ENCODE measurements around the gene GALNT10. TPM values are rescaled to one million over a fixed set of nuclear protein-coding genes. Genes with fewer than 3 reads are reported as not detected.

GALNT10 gene
- polyA plus RNA-seq, 4 donors, result 26.8 to 39.4 (median 29.1) TPM

GRCh38 chr5:154176181-154176580, 14.4 kb upstream of the GALNT10 start:
- no peak for DNase-seq (ENCODE audit: low read depth in 4 of 4, low spot score in 3 of 4)

GRCh38 chr5:154178661-154179060, 11.9 kb upstream of the GALNT10 start:
- no peak for DNase-seq (ENCODE audit: low read depth in 4 of 4, low spot score in 3 of 4)

DNA sequence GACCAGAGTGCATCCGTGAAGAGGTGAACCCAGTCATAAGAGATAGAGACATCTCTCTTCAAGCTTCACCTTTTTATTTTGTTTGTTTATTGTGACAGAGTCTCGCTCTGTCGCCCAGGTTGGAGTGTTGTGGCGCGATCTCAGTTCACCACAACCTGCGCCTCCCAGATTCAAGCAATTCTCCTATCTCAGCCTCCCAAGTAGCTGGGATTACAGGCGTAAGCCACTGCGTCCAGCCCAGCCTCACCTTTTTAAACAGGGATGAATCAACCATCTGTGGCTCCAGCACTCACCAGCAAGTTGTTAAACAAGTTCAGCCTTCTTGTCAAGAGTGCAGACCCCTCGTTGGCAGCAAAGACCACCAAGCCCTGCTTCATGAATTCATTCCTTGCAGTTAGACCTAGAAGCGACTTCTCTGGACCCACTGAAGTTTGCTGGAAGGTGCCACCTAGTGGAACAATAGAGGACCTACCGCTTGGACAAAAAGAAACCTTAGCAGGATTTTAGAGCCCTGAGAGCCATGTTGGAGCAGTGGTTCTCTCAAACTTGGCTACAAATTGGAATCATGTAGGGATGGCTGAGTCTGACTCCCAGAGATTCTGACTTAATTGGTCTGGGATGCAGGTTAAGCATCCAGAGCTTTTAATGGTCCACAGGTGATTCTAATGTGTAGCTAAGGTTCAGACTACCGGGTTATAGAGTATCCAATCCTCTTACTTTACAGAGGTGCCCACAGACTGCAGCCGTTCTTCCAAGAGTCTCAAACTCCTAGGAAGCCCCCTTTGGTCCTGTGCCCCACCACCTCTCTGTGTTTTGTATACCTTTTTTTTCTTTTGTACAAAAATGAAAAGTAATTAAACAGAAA, 10.5 kb upstream of the GALNT10 start:
- no peak for DNase-seq (ENCODE audit: low read depth in 4 of 4, low spot score in 3 of 4)

DNA sequence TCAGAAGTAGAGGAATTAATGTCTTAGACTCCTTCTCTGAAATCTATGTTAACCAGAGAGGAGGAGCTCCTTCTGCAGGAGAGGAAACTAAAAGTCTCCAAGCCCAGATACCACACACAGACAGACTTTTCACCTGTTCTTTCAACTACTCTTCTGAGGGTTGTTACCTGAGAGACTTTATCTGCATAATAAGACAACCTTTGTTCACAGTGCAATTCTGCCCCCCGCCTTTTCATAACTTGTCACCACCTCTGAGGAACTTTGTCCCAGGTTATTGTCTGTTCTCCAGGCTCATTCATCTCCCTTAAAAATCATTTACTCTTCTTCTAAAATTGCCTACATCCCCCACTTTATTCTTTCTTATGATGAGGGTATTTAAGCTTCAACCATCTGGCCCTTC, 9.4 kb upstream of the GALNT10 start:
- no peak for DNase-seq (ENCODE audit: low read depth in 4 of 4, low spot score in 3 of 4)

DNA sequence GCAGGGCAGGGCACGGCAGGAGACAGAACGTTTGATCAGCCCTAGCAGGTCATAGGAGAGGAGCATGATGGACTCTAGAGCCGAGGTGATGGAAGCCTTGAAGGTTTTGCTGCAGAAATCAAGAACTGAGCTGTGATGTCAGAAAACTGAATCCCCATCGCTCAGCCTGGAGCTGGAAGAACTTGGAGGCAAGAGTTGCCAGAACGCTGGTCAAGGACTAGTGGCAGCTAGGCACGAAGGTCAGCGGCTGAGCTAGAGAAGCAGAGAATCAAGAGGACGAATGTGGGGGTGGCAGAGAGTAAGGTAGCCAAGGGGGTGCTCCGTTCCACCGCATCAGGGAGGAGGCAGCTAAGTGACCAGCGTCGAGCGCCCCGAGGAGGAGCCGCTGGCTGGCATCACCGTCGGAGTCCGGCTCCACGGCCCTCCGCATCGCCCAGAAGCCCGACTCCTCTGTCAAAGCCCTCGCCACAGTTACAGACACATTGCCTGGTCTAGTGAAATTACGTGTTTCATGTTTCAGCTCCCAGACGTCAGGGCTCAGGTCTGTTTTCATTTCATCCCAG, 1.2 kb upstream of the GALNT10 start:
- DNase-seq (ENCODE audit: low read depth in 4 of 4, low spot score in 3 of 4), result no peak

DNA sequence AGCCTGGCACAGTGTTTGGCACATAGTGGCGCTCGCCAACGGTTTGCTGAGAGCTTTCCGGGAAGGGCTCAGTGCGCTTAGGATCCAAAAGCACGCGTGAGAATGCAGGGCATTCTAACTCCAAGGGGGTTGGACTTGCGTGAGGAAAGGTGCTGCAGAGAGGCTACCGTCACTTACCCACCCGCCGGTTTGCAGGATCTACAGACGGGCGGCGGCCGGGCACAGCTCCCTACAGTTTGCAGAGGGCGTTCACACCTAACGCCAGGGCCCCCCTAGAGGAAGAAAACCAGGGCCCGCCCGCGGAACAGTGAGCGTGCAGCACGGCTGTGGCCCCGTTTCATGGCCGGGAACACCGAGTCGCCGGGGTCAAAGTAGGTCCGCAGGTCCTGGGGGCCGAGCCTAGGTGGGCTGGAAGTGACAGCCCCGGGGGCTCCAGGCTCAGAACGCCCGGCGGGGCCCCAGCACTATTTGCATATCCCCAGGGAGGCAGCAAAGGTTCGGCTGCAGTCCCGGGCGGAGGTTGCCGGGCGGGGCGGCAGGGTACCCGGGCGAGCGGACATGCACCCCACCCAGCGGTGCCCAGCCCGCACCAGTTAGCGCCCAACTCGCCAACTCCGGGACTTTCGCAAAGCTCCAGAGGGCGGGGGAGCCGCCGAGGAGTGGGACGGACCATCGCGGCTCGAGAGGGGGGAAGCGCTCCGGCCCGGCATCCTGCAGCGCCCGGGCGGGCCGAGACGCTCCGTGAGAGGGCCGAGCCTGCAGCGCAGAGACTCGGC, 526 bp upstream of the GALNT10 start:
- DNase-seq (ENCODE audit: low read depth in 4 of 4, low spot score in 3 of 4), result peak in 1 of 4 donors; percentile 48

DNA sequence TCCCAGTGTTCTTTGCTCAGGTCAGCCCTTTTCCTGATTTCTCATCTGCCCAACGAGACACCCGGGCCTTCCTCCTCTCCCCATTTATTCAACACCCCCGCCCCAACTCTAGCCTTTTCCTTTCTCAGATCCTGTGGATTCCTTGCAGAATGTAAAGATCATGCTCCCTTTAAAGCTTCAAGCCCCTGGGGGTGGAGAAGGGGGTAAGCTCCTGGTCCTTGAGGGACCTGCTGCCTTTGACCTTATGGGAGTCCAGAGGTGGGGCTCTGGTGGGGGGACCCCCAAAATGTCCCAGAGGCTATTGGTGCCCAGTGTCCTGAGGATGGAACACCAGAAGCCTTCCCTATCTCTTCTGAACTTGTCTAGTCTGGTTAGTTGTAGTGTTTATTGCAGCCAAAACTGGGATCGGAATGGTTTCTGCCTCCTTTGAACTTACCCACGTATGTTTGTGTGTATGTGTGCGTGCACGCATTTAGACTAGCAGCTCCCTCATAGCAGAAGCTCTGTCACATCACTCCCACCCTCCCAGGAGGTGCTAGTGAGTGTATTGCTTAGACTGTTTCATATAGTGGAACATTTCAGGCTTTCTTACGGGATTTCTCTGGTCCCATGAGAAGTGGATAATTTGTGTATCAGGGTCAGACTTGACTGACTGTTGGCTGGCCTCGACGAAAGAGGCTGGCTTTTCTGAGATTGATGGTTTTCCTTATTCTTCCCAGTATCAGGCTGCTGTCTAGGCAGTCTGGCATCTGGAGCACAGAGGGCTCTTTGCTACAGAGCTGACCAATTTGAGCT, 1.1 kb downstream of the GALNT10 start:
- DNase-seq (ENCODE audit: low read depth in 4 of 4, low spot score in 3 of 4), result peak in 1 of 4 donors; percentile 16

DNA sequence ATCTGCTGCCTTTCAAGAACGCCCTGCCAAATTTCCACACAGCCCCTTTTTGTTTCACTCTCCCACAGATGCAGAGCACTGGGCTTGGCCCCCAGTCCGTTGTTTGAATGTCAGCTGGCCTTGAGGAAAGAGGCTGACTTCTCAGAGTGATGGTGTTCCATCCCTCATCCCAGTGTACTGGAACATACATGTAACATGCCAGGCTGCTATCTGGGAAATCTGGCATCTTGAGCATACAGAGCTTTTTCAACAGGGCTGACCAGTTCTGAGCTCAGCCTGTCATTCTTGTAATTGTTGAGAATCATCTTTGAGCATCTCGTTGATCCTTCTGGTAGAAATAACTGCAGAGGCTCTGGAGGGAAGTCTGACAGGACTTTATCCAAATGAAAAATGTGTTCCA, 2.8 kb downstream of the GALNT10 start:
- DNase-seq (ENCODE audit: low read depth in 4 of 4, low spot score in 3 of 4), result no peak

DNA sequence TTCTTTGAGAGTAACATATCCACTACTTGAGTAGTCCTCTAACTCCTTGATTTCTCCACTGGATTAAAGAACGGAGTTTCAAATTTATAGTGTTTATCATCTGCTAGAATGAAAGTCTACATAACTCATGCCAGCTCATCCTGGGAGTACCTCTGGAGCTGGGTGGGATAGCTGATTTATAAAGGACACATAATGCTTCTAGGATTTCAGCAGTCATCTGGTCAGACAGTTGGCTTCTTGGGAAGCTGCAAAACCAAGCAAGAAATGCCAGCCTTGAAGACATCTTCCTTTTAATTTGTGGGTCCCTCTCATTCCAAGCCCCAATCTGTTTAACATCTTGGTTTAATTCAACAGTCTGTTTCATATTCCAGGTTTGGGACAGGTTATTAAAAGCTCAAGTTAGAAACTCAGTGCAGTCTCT, 3.2 kb downstream of the GALNT10 start:
- DNase-seq (ENCODE audit: low read depth in 4 of 4, low spot score in 3 of 4), result no peak

DNA sequence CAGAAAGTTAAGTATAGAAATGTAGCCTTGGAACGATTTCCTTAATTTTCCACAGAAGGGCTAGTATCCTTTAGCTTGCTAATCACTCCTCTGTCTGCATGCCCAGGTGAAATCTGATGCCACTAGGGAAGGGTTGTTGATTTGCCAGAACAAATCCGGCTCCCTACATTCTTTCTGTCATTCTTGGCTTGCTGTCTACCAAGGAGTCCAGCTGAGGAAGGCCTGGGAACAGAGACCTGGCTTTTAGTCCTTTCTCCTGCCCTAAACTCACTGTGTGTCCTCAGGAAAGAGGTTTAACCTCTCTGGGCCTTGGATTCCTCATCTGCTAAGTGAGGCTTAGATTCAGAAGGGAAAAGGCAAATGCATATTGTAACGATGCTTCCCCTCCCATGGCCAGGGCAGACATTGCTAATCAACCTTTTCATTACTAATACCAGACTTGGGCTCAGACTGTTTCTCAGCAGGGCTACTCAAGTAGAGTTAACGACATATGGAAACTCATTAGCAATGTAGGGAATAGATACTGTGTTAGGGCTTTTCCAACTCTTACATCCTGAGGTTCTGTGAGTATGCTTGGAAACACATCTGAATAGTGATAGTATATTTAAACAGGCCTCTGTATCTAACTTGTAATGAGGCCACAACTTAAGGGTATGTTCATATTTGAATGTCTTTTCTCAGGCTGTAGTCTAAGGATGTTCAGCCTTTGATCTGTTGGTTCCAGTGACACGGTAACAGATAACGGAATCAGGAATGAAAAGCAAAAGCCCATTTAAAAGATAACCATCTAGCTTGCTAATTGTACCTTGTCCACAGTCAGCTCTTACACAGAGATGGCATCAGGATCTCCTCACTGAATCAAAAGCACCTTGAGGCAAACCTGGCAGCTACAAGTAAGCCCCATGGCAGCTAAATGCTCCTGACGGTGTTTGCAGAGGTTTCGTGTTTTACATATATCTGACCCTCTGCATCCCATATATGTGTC, 4.1 kb downstream of the GALNT10 start:
- DNase-seq (ENCODE audit: low read depth in 4 of 4, low spot score in 3 of 4), result no peak

- no peak for DNase-seq (ENCODE audit: low read depth in 4 of 4, low spot score in 3 of 4)
Observed at GRCh38 chr5:154196281-154196680, 5.7 kb downstream of the GALNT10 start.

DNA sequence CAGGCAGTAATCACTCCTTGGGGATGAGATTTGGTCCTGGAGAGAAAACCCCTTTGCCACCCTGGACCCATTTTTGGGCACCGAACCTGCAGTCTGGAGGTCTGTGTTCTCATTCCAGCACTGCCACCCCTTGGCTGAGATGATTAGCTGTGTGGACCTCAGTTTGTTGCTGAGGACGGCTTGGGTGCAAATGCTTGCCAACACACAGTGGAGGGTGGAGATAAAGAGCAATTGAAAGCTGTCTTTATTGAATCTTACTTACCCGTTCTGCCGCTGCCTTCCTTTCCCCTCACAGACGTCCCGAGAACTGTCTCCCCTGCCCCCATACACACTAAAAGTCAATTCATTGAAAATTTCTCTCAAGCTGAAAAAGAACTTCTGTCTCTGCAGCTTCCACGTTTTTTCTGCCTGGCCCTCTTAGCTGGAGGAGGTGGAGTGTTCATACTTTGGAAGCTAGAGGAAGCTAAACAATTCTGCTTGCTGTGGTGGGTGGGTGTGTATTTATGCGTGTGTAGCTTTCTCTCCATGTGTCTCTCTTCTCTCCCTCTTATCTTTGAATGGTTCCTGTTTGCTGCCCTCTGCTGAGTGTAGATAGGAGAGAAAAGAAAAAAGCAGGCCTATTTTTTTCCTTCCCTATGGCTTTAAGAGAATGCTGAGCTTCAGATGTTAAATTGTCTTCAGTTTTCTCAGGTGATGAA, 6.6 kb downstream of the GALNT10 start:
- DNase-seq (ENCODE audit: low read depth in 4 of 4, low spot score in 3 of 4), result peak in 1 of 4 donors; percentile 20

- no peak for DNase-seq (ENCODE audit: low read depth in 4 of 4, low spot score in 3 of 4)
Observed at GRCh38 chr5:154197801-154198491, 7.4 kb downstream of the GALNT10 start.

DNA sequence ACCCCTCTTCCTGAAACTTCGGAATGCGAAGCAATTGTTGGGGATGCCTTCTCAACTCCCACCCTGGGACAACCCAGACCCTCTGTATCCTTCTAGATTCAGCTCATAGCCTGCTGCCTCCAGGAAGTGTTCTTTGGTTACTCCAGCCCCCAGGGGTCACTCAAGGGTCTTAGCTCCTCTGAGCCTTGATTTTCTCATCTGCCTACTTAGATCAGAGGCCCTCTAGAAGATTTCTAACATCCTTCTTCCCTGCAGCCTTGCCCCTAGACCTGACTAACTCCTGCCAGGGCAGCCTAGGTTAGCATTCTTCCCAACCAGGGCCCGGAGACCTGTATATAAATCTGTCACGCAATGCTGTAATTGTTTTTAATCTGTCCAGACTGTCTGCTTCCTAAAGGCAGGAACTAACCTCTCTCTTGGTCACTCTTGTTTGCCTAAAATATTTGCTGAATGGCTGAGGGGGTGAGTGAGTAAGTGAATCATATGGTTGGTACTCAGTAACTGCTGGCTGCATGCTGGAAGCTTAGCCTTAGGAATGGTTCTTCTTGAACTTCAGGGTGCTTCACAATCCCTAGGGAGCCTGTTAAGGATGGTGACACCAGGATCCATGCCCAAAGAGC, 8.2 kb downstream of the GALNT10 start:
- DNase-seq (ENCODE audit: low read depth in 4 of 4, low spot score in 3 of 4), result no peak

- DNase-seq (ENCODE audit: low read depth in 4 of 4, low spot score in 3 of 4), result no peak
Observed at GRCh38 chr5:154199263-154199662, 8.7 kb downstream of the GALNT10 start.

DNA sequence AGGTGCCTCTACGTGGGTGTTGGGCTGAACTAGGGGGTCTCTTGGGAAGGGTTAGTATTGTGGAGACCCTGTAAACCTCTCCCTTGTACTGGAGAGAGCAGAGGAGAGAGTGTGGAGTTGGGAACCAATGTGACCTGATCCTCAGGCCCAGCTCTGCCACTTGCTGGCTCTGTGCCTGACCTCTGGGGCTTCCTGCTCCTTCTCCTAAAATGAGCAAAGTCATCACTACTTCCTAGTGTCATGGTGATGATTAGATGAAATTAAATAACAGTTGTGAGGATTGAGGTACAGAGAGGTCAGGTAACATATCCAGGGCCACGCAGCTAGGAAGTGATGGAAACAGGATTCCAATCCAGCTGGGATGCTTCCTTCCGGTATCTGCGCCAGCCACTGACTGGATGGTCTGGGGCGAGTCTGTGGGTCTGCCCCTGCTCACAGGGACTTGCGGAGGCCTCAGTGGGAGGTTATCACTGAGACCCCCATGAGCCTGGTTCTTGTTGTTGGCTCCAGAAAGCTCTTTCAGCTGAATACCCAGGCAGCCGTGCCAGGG, 9.2 kb downstream of the GALNT10 start:
- DNase-seq (ENCODE audit: low read depth in 4 of 4, low spot score in 3 of 4), result no peak

DNA sequence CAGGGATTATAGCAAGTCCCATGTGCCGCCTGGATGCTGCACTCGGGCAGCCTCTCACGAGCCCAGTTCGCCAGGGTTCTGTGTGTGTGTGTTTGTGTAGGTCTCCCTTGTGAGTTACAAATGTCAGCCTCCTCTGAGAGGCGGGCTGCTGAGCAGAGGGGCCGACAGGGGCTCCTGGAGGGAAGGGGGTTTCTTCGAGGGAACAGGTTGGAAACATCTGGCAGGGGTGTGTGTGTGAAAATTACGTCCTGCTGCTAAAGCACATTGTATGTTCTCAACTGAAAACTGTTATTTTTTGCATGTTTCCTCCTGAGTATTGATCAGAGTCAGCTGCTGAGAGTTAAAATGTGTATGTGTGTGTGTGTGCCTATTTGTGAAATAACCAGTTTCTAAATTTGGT, 9.7 kb downstream of the GALNT10 start:
- DNase-seq (ENCODE audit: low read depth in 4 of 4, low spot score in 3 of 4), result no peak
